Measurements from ENCODE around the gene TRIOBP. TPM values are rescaled to one million over a fixed set of nuclear protein-coding genes. Genes with fewer than 3 reads are reported as not detected.

TRIOBP gene
- total and polyA plus RNA-seq, 2 donors (not counting 1 experiment from before 2014, with no cell fraction given): 32.9 to 131 TPM

DNA sequence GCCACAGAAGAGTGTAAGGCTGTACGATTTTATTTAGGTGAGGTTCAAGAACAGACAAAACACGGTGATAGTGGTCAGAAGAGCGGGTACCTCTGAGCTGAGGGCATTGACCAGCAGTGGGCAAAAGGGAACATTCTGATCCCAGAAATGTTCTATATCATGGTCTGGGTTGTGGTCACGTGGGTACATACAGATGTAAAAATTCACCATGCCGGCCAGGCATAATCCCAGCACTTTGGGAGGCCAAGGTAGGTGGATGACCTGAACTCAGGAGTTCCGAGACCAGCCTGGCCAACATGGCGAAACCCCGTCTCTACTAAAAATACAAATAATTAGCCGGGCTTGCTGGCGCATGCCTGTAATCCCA lies 79.8 kb downstream of the TRIOBP start:
- Histone ChIP-seq H3K27ac (ENCODE audit: insufficient read depth, low read length) (peak overlapping the region; percentile 96), H3K9ac (ENCODE audit: insufficient read depth, low read length) (no peak overlapping the region), H4K20me1 (ENCODE audit: control insufficient read depth, extremely low read depth, insufficient read depth, low read length) (no peaks in the 10 kb centered on the region), H2AFZ (ENCODE audit: low read length) (no peak overlapping the region), H3K27me3 (ENCODE audit: control insufficient read depth, insufficient read depth, low read length) (no peaks in the 10 kb centered on the region), H3K9me3 (ENCODE audit: control insufficient read depth, insufficient read depth, low read depth, low read length) (no peaks in the 10 kb centered on the region), H3K4me1 (ENCODE audit: control insufficient read depth, extremely low read depth, insufficient read depth, low read length) (peaks cover 25% of the 10 kb centered on the region), H3K4me3 (replicated peaks in 1 of 4; ENCODE audit: control extremely low read depth in 1 of 4, insufficient read depth in 1 of 4, low read depth in 3 of 4, low read length in 4 of 4) (no peak overlapping the region), H3K79me2 (ENCODE audit: control insufficient read depth, insufficient read depth, low read length) (no peaks in the 10 kb centered on the region), H3K36me3 (ENCODE audit: control insufficient read depth, insufficient read depth, low read length) (peaks cover 24% of the 10 kb centered on the region), H3K4me2 (ENCODE audit: extremely low read depth, insufficient read depth, low read length) (no peak overlapping the region)
- TF ChIP-seq EZH2 (IDR thresholded peaks at IDR 0.05; ENCODE audit: low read length, missing control alignments): no peak
- TF ChIP-seq, protein P1, sequence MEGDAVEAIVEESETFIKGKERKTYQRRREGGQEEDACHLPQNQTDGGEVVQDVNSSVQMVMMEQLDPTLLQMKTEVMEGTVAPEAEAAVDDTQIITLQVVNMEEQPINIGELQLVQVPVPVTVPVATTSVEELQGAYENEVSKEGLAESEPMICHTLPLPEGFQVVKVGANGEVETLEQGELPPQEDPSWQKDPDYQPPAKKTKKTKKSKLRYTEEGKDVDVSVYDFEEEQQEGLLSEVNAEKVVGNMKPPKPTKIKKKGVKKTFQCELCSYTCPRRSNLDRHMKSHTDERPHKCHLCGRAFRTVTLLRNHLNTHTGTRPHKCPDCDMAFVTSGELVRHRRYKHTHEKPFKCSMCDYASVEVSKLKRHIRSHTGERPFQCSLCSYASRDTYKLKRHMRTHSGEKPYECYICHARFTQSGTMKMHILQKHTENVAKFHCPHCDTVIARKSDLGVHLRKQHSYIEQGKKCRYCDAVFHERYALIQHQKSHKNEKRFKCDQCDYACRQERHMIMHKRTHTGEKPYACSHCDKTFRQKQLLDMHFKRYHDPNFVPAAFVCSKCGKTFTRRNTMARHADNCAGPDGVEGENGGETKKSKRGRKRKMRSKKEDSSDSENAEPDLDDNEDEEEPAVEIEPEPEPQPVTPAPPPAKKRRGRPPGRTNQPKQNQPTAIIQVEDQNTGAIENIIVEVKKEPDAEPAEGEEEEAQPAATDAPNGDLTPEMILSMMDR (conservative IDR thresholded peaks at IDR 0.05 in 1 of 2, IDR thresholded peaks at IDR 0.05 in 1 of 2; ENCODE audit: low read depth in 1 of 2, low read length in 2 of 2): no peak
- no peak for DNase-seq (ENCODE audit: low read depth in 2 of 2)

DNA sequence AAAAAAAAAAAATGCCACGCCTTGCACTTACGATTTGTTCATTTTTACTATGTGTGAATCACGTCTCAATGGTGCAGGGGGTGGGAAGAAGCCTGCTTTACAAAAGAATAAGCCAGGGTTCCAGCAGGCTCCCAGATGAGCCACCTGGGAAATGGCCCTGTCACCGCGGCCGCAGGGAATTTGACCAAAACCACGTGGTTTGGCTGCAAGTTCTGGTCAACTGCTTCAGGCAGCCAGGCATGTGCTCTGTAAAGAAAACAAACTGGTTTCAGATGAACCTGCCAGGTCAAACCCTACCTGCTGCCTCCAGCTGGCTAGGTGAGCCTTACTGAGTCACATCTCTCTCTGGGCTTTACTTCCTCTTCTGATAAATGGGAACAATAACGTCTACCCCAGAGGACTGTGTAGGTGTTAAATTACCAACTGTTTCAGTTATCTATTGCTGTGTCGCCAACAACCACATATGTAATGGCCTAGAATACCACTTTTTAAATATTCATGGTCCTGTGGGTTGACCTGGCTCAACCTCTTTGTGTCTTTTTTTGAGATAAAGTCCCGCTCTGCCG lies 80.4 kb downstream of the TRIOBP start:
- H3K27me3 ChIP-seq (ENCODE audit: control insufficient read depth, insufficient read depth, low read length): no peaks in the 10 kb centered on the region
- H3K4me2 ChIP-seq (ENCODE audit: extremely low read depth, insufficient read depth, low read length): no peak overlapping the region
- no peaks in the 10 kb centered on the region for H3K9me3 ChIP-seq (ENCODE audit: control insufficient read depth, insufficient read depth, low read depth, low read length)
- H3K79me2 ChIP-seq (ENCODE audit: control insufficient read depth, insufficient read depth, low read length): no peaks in the 10 kb centered on the region
- TF ChIP-seq EZH2 (IDR thresholded peaks at IDR 0.05; ENCODE audit: low read length, missing control alignments): no peak
- TF ChIP-seq, protein P1 (conservative IDR thresholded peaks at IDR 0.05 in 1 of 2, IDR thresholded peaks at IDR 0.05 in 1 of 2; ENCODE audit: low read depth in 1 of 2, low read length in 2 of 2): no peak
- no peak overlapping the region for H3K4me3 ChIP-seq (replicated peaks in 1 of 4; ENCODE audit: control extremely low read depth in 1 of 4, insufficient read depth in 1 of 4, low read depth in 3 of 4, low read length in 4 of 4)
- no peaks in the 10 kb centered on the region for H4K20me1 ChIP-seq (ENCODE audit: control insufficient read depth, extremely low read depth, insufficient read depth, low read length)
- H3K36me3 ChIP-seq (ENCODE audit: control insufficient read depth, insufficient read depth, low read length): peaks cover 19% of the 10 kb centered on the region
- H3K4me1 ChIP-seq (ENCODE audit: control insufficient read depth, extremely low read depth, insufficient read depth, low read length): peaks cover 28% of the 10 kb centered on the region
- H2AFZ ChIP-seq (ENCODE audit: low read length): no peak overlapping the region
- H3K27ac ChIP-seq (ENCODE audit: insufficient read depth, low read length): peak overlapping the region; percentile 96
- no peak overlapping the region for H3K9ac ChIP-seq (ENCODE audit: insufficient read depth, low read length)
- DNase-seq (ENCODE audit: low read depth in 2 of 2): peak; percentile 82 to 91

DNA sequence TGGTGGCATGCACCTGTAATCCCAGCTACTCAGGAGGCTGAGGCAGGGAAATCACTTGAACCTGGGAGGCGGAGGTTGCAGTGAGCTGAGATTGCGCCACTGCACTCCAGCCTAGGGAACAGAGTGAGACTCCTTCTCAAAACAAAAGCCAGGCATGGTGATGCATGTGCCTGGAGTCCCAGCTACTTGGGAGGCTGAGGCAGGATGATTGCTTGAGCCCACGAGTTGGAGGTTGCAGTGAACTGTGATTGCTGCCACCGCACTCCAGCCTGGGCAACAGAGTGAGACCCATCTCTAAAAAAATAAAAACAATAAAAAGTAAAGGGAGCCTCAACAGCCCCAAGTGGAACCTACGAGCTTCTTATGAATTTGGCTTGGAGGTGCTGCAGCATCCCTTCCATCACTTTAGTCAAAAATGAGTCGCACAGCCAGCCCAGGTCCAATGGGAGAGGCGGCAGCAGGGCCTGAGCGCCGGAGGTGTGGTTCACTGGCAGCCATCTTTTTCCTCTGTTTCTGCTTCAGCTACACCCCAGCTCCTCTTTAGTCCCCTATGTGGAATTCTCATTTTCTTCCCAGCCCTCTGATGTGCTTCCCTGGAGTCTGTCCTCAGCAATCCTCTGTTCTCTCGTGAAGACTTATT lies 81.6 kb downstream of the TRIOBP start:
- Histone ChIP-seq H3K27ac (ENCODE audit: insufficient read depth, low read length) (no peak overlapping the region), H3K27me3 (ENCODE audit: control insufficient read depth, insufficient read depth, low read length) (no peaks in the 10 kb centered on the region)

More for the DNA sequence above, 81.6 kb downstream of the TRIOBP start:
- Histone ChIP-seq H3K4me1 (ENCODE audit: control insufficient read depth, extremely low read depth, insufficient read depth, low read length) (peaks cover 31% of the 10 kb centered on the region), H4K20me1 (ENCODE audit: control insufficient read depth, extremely low read depth, insufficient read depth, low read length) (no peaks in the 10 kb centered on the region), H3K9me3 (ENCODE audit: control insufficient read depth, insufficient read depth, low read depth, low read length) (no peaks in the 10 kb centered on the region), H3K4me2 (ENCODE audit: extremely low read depth, insufficient read depth, low read length) (no peak overlapping the region), H3K36me3 (ENCODE audit: control insufficient read depth, insufficient read depth, low read length) (peaks cover 7% of the 10 kb centered on the region), H3K79me2 (ENCODE audit: control insufficient read depth, insufficient read depth, low read length) (no peaks in the 10 kb centered on the region), H3K4me3 (replicated peaks in 1 of 4; ENCODE audit: control extremely low read depth in 1 of 4, insufficient read depth in 1 of 4, low read depth in 3 of 4, low read length in 4 of 4) (no peak overlapping the region), H3K9ac (ENCODE audit: insufficient read depth, low read length) (no peak overlapping the region), H2AFZ (ENCODE audit: low read length) (no peak overlapping the region)
- TF ChIP-seq EZH2 (IDR thresholded peaks at IDR 0.05; ENCODE audit: low read length, missing control alignments): no peak
- TF ChIP-seq, protein P1 (conservative IDR thresholded peaks at IDR 0.05 in 1 of 2, IDR thresholded peaks at IDR 0.05 in 1 of 2; ENCODE audit: low read depth in 1 of 2, low read length in 2 of 2): no peak
- DNase-seq (ENCODE audit: low read depth in 2 of 2): no peak
